ENCODE results near the gene FRMD8. TPM values are rescaled to one million over a fixed set of nuclear protein-coding genes. Genes with fewer than 3 reads are reported as not detected.
A peak's percentile ranks its signal among the peaks of the same experiment; 100 is the strongest.
"Not testable (repeated sequence)": the region's sequence is repeated elsewhere in the genome, so short reads cannot be mapped to it uniquely, and the experiment has no call there.

FRMD8 gene
- total RNA-seq, 4 donors from 2014 or later, result 19.9 to 31.5 (median 21.3) TPM

DNA sequence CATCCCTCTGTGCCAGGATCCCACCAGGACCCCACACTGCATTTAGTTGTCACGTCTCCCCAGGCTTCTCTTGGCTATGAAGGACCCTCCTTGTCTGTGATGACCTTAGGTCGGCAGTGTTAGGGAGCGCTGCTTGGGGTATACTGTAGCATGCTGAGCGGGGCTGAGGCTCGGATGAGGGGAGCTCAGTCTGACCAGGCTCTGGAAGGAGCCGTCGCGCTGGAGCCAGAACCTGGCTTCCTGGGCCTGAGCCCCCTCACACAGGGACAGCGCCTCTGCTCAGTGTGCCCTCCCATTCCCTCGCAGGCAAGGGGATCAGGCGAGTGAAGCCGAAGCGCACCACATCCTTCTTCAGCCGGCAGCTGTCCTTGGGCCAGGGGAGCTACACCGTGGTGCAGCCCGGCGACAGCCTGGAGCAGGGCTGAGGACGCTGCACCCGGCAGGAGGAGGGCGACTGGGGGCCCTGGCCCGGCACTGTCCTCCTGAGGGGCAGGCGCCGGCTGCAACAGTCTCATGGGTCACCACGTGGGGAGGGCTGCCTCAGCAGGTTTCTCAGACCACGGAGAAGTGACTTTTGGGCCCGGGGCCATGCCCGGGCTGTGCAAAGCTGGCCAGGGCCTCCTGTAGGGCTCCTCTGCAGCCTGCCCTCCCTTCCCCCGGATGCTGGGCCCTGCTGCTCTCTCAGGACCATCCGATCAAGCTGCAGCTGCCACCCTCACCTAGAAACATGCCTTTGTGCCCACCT is 24.7 kb downstream of the FRMD8 start:
- H3K36me3 ChIP-seq, result peaks cover 0 to 74% of the 10 kb centered on the region in 2 donors
- ATAC-seq, result no peak
- 86% methylated on average over 1 of the region's 29 CpGs; no CpG with 5 or more reads in 1 of the 2 donors for WGBS, 2 donors (ENCODE audit: low coverage in 1 of 2)

DNA sequence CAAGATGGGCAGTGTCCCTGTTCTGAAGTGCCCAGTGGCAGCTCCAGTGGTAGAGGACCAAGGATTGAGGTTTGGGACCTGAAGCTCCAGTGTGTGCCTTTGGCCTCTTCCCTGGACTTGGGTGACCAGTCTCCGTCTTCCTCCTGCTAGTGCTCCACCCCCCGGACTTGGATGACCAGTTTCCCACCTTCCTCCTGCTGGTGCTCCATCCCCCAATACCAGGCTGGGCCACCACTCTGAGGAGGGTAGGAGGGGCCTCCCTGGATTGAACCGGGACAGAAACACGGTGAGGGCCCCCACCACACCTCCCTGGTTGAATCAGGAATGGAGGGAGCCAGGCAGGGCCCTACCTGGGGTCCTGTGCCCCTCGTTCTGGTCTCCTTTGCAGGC is 25.2 kb downstream of the FRMD8 start:
- 82% methylated on average over 2 of the region's 5 CpGs; no CpG with 5 or more reads in 1 of the 2 donors for WGBS, 2 donors (ENCODE audit: low coverage in 1 of 2)
- peak overlapping the region in 1 of 4 donors; percentile 58 for H3K27ac ChIP-seq
- ATAC-seq, result no peak
- no peaks in the 10 kb centered on the region for H3K27me3 ChIP-seq
- H3K36me3 ChIP-seq, result peaks cover 0 to 69% of the 10 kb centered on the region in 2 donors
- H3K4me1 ChIP-seq, result peaks cover 0 to 30% (median 13%) of the 10 kb centered on the region in 3 donors
- TF ChIP-seq POLR2AphosphoS5 (IDR thresholded peaks at IDR 0.05), result no peak
- TF ChIP-seq, protein P1, sequence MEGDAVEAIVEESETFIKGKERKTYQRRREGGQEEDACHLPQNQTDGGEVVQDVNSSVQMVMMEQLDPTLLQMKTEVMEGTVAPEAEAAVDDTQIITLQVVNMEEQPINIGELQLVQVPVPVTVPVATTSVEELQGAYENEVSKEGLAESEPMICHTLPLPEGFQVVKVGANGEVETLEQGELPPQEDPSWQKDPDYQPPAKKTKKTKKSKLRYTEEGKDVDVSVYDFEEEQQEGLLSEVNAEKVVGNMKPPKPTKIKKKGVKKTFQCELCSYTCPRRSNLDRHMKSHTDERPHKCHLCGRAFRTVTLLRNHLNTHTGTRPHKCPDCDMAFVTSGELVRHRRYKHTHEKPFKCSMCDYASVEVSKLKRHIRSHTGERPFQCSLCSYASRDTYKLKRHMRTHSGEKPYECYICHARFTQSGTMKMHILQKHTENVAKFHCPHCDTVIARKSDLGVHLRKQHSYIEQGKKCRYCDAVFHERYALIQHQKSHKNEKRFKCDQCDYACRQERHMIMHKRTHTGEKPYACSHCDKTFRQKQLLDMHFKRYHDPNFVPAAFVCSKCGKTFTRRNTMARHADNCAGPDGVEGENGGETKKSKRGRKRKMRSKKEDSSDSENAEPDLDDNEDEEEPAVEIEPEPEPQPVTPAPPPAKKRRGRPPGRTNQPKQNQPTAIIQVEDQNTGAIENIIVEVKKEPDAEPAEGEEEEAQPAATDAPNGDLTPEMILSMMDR (IDR thresholded peaks at IDR 0.05), result no peak
- no peak for TF ChIP-seq EP300 (IDR thresholded peaks at IDR 0.05)
- no peak for TF ChIP-seq POLR2A (IDR thresholded peaks at IDR 0.05)
- no peaks in the 10 kb centered on the region for H3K9me3 ChIP-seq
- no peak overlapping the region for H3K4me3 ChIP-seq

More for the DNA sequence above, 24.7 kb downstream of the FRMD8 start:
- no peak overlapping the region for H3K4me3 ChIP-seq
- H3K27ac ChIP-seq, result peak overlapping the region in 1 of 4 donors; percentile 58
- H3K4me1 ChIP-seq, result peaks cover 0 to 24% (median 8%) of the 10 kb centered on the region in 3 donors
- TF ChIP-seq, protein P1 (IDR thresholded peaks at IDR 0.05), result no peak
- TF ChIP-seq POLR2AphosphoS5 (IDR thresholded peaks at IDR 0.05) (no peak), POLR2A (IDR thresholded peaks at IDR 0.05) (no peak), EP300 (IDR thresholded peaks at IDR 0.05) (no peak)
- no peaks in the 10 kb centered on the region for H3K9me3 ChIP-seq
- H3K27me3 ChIP-seq, result no peaks in the 10 kb centered on the region

DNA sequence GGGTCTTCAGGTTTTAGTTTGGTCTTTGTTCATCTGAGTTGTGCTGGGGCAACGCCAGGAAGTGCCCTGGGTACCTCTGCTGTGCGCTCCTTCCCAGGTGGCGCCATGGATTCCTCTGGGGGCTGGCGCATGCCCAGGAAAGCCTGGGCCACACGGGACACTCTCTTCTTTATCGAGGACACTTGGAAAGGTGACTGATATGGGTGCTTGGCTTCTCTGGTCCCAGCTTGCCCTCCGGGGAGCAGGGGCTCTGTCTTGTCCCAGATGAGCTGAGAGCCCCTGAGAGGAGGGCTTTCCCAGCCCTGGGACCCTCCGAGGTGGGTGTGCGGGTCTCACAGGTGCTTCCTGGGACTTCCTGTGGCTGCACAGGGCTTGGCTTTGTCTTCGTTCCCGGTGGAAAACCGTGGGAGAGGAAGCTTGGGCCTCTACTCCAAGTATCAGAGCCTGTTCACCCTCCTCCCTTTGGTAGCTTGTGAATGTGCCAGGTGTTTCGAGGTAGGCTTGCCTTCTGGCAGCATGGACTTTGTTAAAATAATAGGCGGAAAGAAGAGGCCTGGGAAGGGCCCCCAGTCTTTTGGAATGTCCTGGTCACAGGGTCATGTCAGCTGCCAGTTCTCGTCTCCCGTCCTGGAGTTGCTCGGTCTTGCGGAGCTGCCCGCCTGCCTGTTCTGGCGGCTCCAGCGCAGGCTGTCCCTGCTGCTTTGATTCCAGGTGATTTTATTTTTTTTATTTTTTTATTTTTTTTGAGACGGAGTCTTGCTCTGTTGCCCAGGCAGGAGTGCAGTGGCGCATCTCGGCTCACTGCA is 26.0 kb downstream of the FRMD8 start:
- Histone ChIP-seq H3K27ac (peak overlapping the region in 3 of 4 donors; percentile 24 to 58 (median 38)), H3K4me3 (no peak overlapping the region), H3K9me3 (no peaks in the 10 kb centered on the region), H3K36me3 (peaks cover 0 to 61% of the 10 kb centered on the region in 2 donors), H3K27me3 (no peaks in the 10 kb centered on the region), H3K4me1 (peaks cover 4 to 38% (median 20%) of the 10 kb centered on the region in 3 donors)
- ATAC-seq, result no peak
- WGBS, 2 donors (ENCODE audit: low coverage in 1 of 2), result 86% methylated on average over 8 of the region's 24 CpGs; no CpG with 5 or more reads in 1 of the 2 donors
- TF ChIP-seq POLR2A (IDR thresholded peaks at IDR 0.05), result no peak
- TF ChIP-seq, protein P1 (IDR thresholded peaks at IDR 0.05), result no peak
- no peak for TF ChIP-seq EP300 (IDR thresholded peaks at IDR 0.05)
- TF ChIP-seq POLR2AphosphoS5 (IDR thresholded peaks at IDR 0.05), result no peak

DNA sequence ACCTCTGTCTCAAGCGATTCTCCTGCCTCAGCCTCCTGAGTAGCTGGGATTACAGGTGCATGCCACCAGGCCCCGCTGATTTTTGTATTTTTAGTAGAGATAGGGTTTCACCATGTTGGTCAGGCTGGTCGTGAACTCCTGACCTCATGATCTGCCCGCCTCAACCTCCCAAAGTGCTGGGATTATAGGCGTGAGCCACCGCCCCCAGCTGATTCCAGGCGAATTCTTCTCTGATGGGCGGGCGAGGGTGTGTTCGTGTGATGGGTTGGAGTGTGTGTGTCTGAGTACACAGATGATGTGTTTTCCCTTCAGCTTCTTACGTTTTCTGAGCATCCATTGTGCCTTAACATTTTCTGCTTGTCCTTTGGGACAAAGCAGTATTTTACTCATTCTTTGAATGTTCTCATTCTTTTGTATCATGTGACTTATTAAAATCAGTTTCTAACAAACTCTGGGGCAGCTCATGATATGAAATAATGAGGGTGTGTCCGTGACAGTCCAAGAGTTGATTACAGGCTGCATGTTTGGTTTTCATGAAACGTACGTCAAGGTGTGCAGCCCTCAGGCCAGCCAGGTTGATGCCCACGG is 26.7 kb downstream of the FRMD8 start:
- WGBS, 2 donors (ENCODE audit: low coverage in 1 of 2), result 75 to 79% methylated on average over 4 to 11 of the region's 15 CpGs
- H3K4me1 ChIP-seq, result peaks cover 4 to 45% (median 27%) of the 10 kb centered on the region in 3 donors
- not testable (repeated sequence) for H3K4me3 ChIP-seq, H3K9me3 ChIP-seq, H3K27me3 ChIP-seq, ATAC-seq
- peak overlapping the region in 1 of 4 donors; percentile 99 for H3K27ac ChIP-seq
- H3K36me3 ChIP-seq, result peaks cover 0 to 54% of the 10 kb centered on the region in 2 donors
